Neural progenitor cell (in vitro differentiated cells): ENCODE results near the gene WWTR1.

Experiments
- CTCF ChIP-seq: fragments of 200-600 bp; sonication (generic); IDR thresholded peaks from 2 replicates; pipeline ENCODE4 v1.5.1; 2017; ENCODE audit warnings: antibody characterized with exemption, mild to moderate bottlenecking
- EZH2 ChIP-seq: fragments of 200-600 bp; sonication (generic); IDR thresholded peaks from 2 replicates; pipeline ENCODE4 v1.6.1; 2017; ENCODE audit warnings: antibody characterized with exemption, mild to moderate bottlenecking, moderate library complexity
- EZH2phosphoT487 ChIP-seq: fragments of 200-600 bp; sonication (generic); IDR thresholded peaks from 2 replicates; pipeline ENCODE4 v1.6.1; 2017; ENCODE audit warnings: antibody characterized with exemption

- TF ChIP-seq EZH2: no peak
- no peak for TF ChIP-seq CTCF
- no peak for TF ChIP-seq EZH2phosphoT487
Measured at GRCh38 chr3:149654188-149654601, 3.6 kb downstream of the WWTR1 start.
